ENCODE results near the gene ASB18. TPM values are rescaled to one million over a fixed set of nuclear protein-coding genes. Genes with fewer than 3 reads are reported as not detected.

ASB18 gene
- total RNA-seq, 1 donor from 2014 or later = not detected

- TF ChIP-seq, protein P1, sequence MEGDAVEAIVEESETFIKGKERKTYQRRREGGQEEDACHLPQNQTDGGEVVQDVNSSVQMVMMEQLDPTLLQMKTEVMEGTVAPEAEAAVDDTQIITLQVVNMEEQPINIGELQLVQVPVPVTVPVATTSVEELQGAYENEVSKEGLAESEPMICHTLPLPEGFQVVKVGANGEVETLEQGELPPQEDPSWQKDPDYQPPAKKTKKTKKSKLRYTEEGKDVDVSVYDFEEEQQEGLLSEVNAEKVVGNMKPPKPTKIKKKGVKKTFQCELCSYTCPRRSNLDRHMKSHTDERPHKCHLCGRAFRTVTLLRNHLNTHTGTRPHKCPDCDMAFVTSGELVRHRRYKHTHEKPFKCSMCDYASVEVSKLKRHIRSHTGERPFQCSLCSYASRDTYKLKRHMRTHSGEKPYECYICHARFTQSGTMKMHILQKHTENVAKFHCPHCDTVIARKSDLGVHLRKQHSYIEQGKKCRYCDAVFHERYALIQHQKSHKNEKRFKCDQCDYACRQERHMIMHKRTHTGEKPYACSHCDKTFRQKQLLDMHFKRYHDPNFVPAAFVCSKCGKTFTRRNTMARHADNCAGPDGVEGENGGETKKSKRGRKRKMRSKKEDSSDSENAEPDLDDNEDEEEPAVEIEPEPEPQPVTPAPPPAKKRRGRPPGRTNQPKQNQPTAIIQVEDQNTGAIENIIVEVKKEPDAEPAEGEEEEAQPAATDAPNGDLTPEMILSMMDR (conservative IDR thresholded peaks at IDR 0.05) = peak; percentile 29
- peaks cover 81% of the 10 kb centered on the region for H3K27me3 Mint-ChIP-seq
- no peak overlapping the region for H3K27ac Mint-ChIP-seq
- H3K4me1 Mint-ChIP-seq (ENCODE audit: unreplicated experiment) = peaks cover 13% of the 10 kb centered on the region
- H3K9me3 Mint-ChIP-seq = no peaks in the 10 kb centered on the region
- H3K4me3 Mint-ChIP-seq = peak overlapping the region; percentile 85
- H3K36me3 Mint-ChIP-seq = no peaks in the 10 kb centered on the region
- DNase-seq (ENCODE audit: extremely low spot score, unreplicated experiment) = peak; percentile 67
Measured at GRCh38 chr2:236236559-236237452, 27.4 kb downstream of the ASB18 start.

DNA sequence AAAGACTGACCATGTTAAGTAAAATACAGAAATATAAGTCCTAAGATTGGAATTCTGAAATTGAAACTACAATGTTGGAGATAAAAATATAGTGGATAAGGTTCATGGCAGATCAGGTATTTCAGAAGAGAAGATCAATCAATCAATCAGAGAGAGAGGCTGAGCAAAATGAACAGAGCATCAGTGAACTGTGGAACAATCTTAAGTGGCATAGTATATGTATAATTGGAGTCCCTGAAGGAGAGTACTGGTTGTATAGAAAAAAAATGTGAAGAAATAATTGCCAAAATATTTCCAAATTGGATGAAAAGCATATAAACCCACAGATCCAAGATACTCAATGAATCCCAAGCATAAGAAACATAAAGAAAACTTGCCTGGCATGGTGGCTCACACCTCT lies 35.0 kb downstream of the ASB18 start:
- Mint-ChIP-seq H3K4me1 (ENCODE audit: unreplicated experiment) (no peaks in the 10 kb centered on the region), H3K27me3 (peaks cover 30% of the 10 kb centered on the region), H3K27ac (no peak overlapping the region), H3K9me3 (peaks cover 32% of the 10 kb centered on the region), H3K4me3 (no peak overlapping the region), H3K36me3 (peaks cover 8% of the 10 kb centered on the region)
- TF ChIP-seq, protein P1 (conservative IDR thresholded peaks at IDR 0.05) = no peak
- DNase-seq (ENCODE audit: extremely low spot score, unreplicated experiment) = no peak

DNA sequence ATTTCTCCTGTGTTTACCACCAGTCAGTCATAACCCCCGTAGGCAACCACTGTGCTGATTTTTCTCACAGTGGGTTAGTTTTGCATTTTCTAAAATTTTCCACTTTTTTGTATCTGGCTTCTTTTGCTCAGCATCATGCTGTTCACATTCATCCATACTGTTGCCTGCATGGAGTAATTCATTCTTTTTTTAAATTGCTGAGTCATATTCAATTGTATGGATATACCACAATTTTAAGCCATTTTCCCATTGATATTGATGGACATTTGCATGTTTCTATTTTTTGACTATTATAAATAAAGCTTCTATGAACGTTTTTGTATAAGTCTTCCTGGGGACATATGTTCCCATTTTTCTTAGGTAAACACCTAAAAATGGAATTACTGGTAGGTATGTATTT lies 40.5 kb downstream of the ASB18 start:
- Mint-ChIP-seq H3K4me1 (ENCODE audit: unreplicated experiment) (no peaks in the 10 kb centered on the region), H3K27me3 (peaks cover 10% of the 10 kb centered on the region), H3K36me3 (peaks cover 3% of the 10 kb centered on the region), H3K4me3 (no peak overlapping the region), H3K9me3 (peaks cover 22% of the 10 kb centered on the region), H3K27ac (no peak overlapping the region)
- no peak for DNase-seq (ENCODE audit: extremely low spot score, unreplicated experiment)
- TF ChIP-seq, protein P1 (conservative IDR thresholded peaks at IDR 0.05) = no peak

DNA sequence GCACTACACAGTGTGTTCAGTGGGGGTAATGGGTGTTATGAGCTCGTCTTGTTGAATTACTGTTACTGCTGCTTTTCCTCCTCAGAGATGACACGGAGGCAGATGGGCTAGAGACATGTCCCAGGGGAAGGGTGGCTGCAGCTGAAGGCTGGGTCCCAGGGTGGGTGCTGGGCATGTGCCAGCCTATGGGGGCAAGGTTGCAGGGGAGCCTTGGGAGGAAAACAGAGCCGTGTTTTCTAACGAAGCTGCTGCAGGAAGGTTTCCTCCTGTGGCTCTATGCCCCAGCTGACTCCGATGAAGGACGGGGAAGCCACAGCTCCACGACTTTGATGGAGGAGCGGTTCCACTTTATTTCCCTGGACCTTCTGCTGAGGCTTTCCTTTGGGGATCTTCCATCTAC lies 42.4 kb downstream of the ASB18 start:
- Mint-ChIP-seq H3K27me3 (peaks cover 10% of the 10 kb centered on the region), H3K4me3 (no peak overlapping the region), H3K4me1 (ENCODE audit: unreplicated experiment) (no peaks in the 10 kb centered on the region), H3K27ac (no peak overlapping the region), H3K9me3 (peaks cover 13% of the 10 kb centered on the region), H3K36me3 (peaks cover 3% of the 10 kb centered on the region)
- peak; percentile 45 for DNase-seq (ENCODE audit: extremely low spot score, unreplicated experiment)
- TF ChIP-seq, protein P1 (conservative IDR thresholded peaks at IDR 0.05) = no peak

DNA sequence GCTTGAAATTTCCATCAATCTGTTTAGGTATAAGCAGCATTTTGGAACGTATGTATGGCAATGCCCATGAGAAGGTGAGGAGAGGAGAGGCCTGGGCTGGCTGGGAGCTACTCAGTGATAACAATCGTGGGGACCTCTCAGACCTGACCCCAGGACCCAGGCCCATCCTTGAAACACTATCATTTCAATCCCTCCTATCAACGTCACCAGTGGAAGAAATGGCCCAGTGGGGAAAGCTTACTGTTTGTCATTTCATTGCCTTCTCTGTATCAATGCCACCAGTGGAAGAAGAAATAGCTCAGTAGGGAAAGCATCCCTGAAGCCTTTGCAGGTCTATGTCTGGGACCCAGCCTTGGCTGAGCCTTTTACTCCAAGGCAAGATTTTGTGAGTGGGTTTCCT lies 44.8 kb downstream of the ASB18 start:
- DNase-seq (ENCODE audit: extremely low spot score, unreplicated experiment) = peak; percentile 20
- TF ChIP-seq, protein P1 (conservative IDR thresholded peaks at IDR 0.05) = no peak
- no peak overlapping the region for H3K4me3 Mint-ChIP-seq
- H3K36me3 Mint-ChIP-seq = no peaks in the 10 kb centered on the region
- peaks cover 8% of the 10 kb centered on the region for H3K9me3 Mint-ChIP-seq
- no peak overlapping the region for H3K27ac Mint-ChIP-seq
- peaks cover 11% of the 10 kb centered on the region for H3K27me3 Mint-ChIP-seq
- no peaks in the 10 kb centered on the region for H3K4me1 Mint-ChIP-seq (ENCODE audit: unreplicated experiment)
